HEK293 (cell line): ENCODE measurements around the gene TRIM65.

Experiments used
- BCL6B ChIP-seq: fragments of 450-650 bp; formaldehyde crosslinking; IDR thresholded peaks from 2 replicates; pipeline ENCODE4 v1.5.1; 2017; ENCODE audit warnings: missing biosample characterization, missing genetic modification characterization
- MZF1 ChIP-seq: fragments of 450-650 bp; formaldehyde crosslinking; IDR thresholded peaks from 2 replicates; pipeline ENCODE4 v1.5.1; 2017; ENCODE audit warnings: missing biosample characterization, missing genetic modification characterization, borderline replicate concordance
- OVOL3 ChIP-seq: fragments of 450-650 bp; formaldehyde crosslinking; IDR thresholded peaks from 2 replicates; pipeline ENCODE4 v1.5.1; 2016; ENCODE audit warnings: missing biosample characterization, missing genetic modification characterization
- PRDM4 ChIP-seq: fragments of 450-650 bp; formaldehyde crosslinking; IDR thresholded peaks from 2 replicates; pipeline ENCODE4 v1.5.1; 2017; ENCODE audit warnings: missing biosample characterization, missing genetic modification characterization
- PRDM6 ChIP-seq: fragments of 450-650 bp; formaldehyde crosslinking; IDR thresholded peaks from 2 replicates; pipeline ENCODE4 v1.5.1; 2017; ENCODE audit warnings: missing biosample characterization, missing genetic modification characterization
- SALL2 ChIP-seq: fragments of 450-650 bp; formaldehyde crosslinking; IDR thresholded peaks from 2 replicates; pipeline ENCODE4 v1.5.0; 2017; ENCODE audit warnings: missing biosample characterization, mild to moderate bottlenecking, missing genetic modification characterization, borderline replicate concordance
- ZBTB11 ChIP-seq: fragments of 450-650 bp; formaldehyde crosslinking; conservative IDR thresholded peaks from 2 replicates; pipeline ENCODE4 v1.5.1; 2016; ENCODE audit warnings: low read depth, missing biosample characterization, missing genetic modification characterization
- ZBTB17 ChIP-seq: fragments of 450-650 bp; formaldehyde crosslinking; IDR thresholded peaks from 2 replicates; pipeline ENCODE4 v1.5.1; 2016; ENCODE audit warnings: missing biosample characterization, missing genetic modification characterization
- ZBTB21 ChIP-seq: fragments of 450-650 bp; formaldehyde crosslinking; IDR thresholded peaks from 2 replicates; pipeline ENCODE4 v1.5.1; 2017; ENCODE audit warnings: missing biosample characterization, missing genetic modification characterization
- ZFHX2 ChIP-seq: fragments of 450-650 bp; formaldehyde crosslinking; conservative IDR thresholded peaks from 2 replicates; pipeline ENCODE4 v1.5.1; 2016; ENCODE audit warnings: missing biosample characterization, missing genetic modification characterization
- ZFP69B ChIP-seq: fragments of 450-650 bp; formaldehyde crosslinking; IDR thresholded peaks from 2 replicates; pipeline ENCODE4 v1.5.1; 2016; ENCODE audit warnings: missing biosample characterization, missing genetic modification characterization
- ZNF114 ChIP-seq: fragments of 450-650 bp; formaldehyde crosslinking; IDR thresholded peaks from 2 replicates; pipeline ENCODE4 v1.5.0; 2017; ENCODE audit warnings: missing biosample characterization, missing genetic modification characterization
- ZNF19 ChIP-seq: fragments of 450-650 bp; formaldehyde crosslinking; IDR thresholded peaks from 2 replicates; pipeline ENCODE4; 2016; ENCODE audit warnings: missing biosample characterization, missing genetic modification characterization, low read depth
- ZNF202 ChIP-seq: fragments of 450-650 bp; formaldehyde crosslinking; IDR thresholded peaks from 2 replicates; pipeline ENCODE4 v1.5.1; 2016; ENCODE audit warnings: missing biosample characterization, missing genetic modification characterization, borderline replicate concordance
- ZNF221 ChIP-seq: fragments of 450-650 bp; formaldehyde crosslinking; IDR thresholded peaks from 2 replicates; pipeline ENCODE4 v1.5.1; 2017; ENCODE audit warnings: missing biosample characterization, missing genetic modification characterization, borderline replicate concordance
- ZNF266 ChIP-seq: fragments of 450-650 bp; formaldehyde crosslinking; IDR thresholded peaks from 2 replicates; pipeline ENCODE4 v1.5.1; 2016; ENCODE audit warnings: missing biosample characterization, missing genetic modification characterization, low read depth
- ZNF354C ChIP-seq: fragments of 450-650 bp; formaldehyde crosslinking; IDR thresholded peaks from 2 replicates; pipeline ENCODE4 v1.5.1; 2016; ENCODE audit warnings: missing biosample characterization, missing genetic modification characterization, low read depth, borderline replicate concordance
- ZNF37A ChIP-seq: fragments of 450-650 bp; IDR thresholded peaks from 2 replicates; pipeline ENCODE4 v1.5.1; 2018; ENCODE audit warnings: missing biosample characterization, missing genetic modification characterization
- ZNF404 ChIP-seq: fragments of 450-650 bp; formaldehyde crosslinking; IDR thresholded peaks from 2 replicates; pipeline ENCODE4 v1.5.1; 2017; ENCODE audit warnings: missing biosample characterization, missing genetic modification characterization
- ZNF416 ChIP-seq: fragments of 450-650 bp; formaldehyde crosslinking; IDR thresholded peaks from 2 replicates; pipeline ENCODE4 v1.5.1; 2016; ENCODE audit warnings: missing biosample characterization, missing genetic modification characterization
- ZNF433 ChIP-seq: fragments of 450-650 bp; formaldehyde crosslinking; IDR thresholded peaks from 2 replicates; pipeline ENCODE4 v1.5.1; 2016; ENCODE audit warnings: missing biosample characterization, missing genetic modification characterization, low read depth
- ZNF521 ChIP-seq: fragments of 450-650 bp; formaldehyde crosslinking; IDR thresholded peaks from 2 replicates; pipeline ENCODE4 v1.5.1; 2017; ENCODE audit warnings: missing biosample characterization, mild to moderate bottlenecking, missing genetic modification characterization
- ZNF571 ChIP-seq: fragments of 450-650 bp; formaldehyde crosslinking; IDR thresholded peaks from 2 replicates; pipeline ENCODE4 v1.5.0; 2017; ENCODE audit warnings: missing biosample characterization, missing genetic modification characterization
- ZNF596 ChIP-seq: fragments of 450-650 bp; IDR thresholded peaks from 2 replicates; pipeline ENCODE4 v1.5.0; 2018; ENCODE audit warnings: missing biosample characterization, mild to moderate bottlenecking, missing genetic modification characterization, moderate library complexity
- ZNF600 ChIP-seq: fragments of 450-650 bp; formaldehyde crosslinking; IDR thresholded peaks from 2 replicates; pipeline ENCODE4 v1.5.1; 2016; ENCODE audit warnings: missing biosample characterization, missing genetic modification characterization
- ZNF670 ChIP-seq: fragments of 450-650 bp; formaldehyde crosslinking; IDR thresholded peaks from 2 replicates; pipeline ENCODE4 v1.5.1; 2016; ENCODE audit warnings: missing biosample characterization, missing genetic modification characterization, low read depth
- ZNF692 ChIP-seq: fragments of 450-650 bp; formaldehyde crosslinking; IDR thresholded peaks from 2 replicates; pipeline ENCODE4 v1.5.1; 2016; ENCODE audit warnings: missing biosample characterization, missing genetic modification characterization
- ZNF785 ChIP-seq: fragments of 450-650 bp; formaldehyde crosslinking; IDR thresholded peaks from 2 replicates; pipeline ENCODE4 v1.5.1; 2016; ENCODE audit warnings: missing biosample characterization, missing genetic modification characterization
- ZSCAN18 ChIP-seq: fragments of 450-650 bp; formaldehyde crosslinking; IDR thresholded peaks from 2 replicates; pipeline ENCODE4 v1.5.1; 2016; ENCODE audit warnings: missing biosample characterization, missing genetic modification characterization

Gene TRIM65

GRCh38 chr17:75896415-75897159, at the start of gene TRIM65 (continued):
- TF ChIP-seq PRDM6 (tag by site-specific recombination) (no peak), ZNF37A (no peak), ZNF785 (tag by site-specific recombination) (no peak), ZNF266 (tag by site-specific recombination) (no peak), BCL6B (no peak), ZNF521 (tag by site-specific recombination) (no peak), ZNF596 (no peak), ZNF114 (tag by site-specific recombination) (no peak), ZNF221 (tag by site-specific recombination) (no peak), ZNF354C (no peak), PRDM4 (tag by site-specific recombination) (no peak), ZNF600 (tag by site-specific recombination) (no peak), OVOL3 (0 out of 2 replicates have a peak, but pooled peaks have one; percentile 27), ZNF404 (tag by site-specific recombination) (no peak), ZNF416 (tag by site-specific recombination) (no peak), ZNF571 (no peak), ZNF670 (tag by site-specific recombination) (no peak), ZNF202 (no peak), ZSCAN18 (tag by site-specific recombination) (no peak), ZFHX2 (tag by site-specific recombination) (no peak), ZNF692 (tag by site-specific recombination) (peak; percentile 77), SALL2 (tag by site-specific recombination) (no peak), ZFP69B (tag by site-specific recombination) (peak; percentile 83), MZF1 (tag by site-specific recombination) (no peak), ZNF433 (tag by site-specific recombination) (no peak), ZBTB17 (tag by site-specific recombination) (no peak), ZBTB21 (no peak), ZNF19 (tag by site-specific recombination) (no peak), ZBTB11 (0 out of 2 replicates have a peak, but pooled peaks have one; percentile 32)
